ENCODE measurements around the gene SLC24A3. TPM values are rescaled to one million over a fixed set of nuclear protein-coding genes. Genes with fewer than 3 reads are reported as not detected.

SLC24A3 gene
- total RNA-seq, 1 donor from 2014 or later, result 0.96 TPM

DNA sequence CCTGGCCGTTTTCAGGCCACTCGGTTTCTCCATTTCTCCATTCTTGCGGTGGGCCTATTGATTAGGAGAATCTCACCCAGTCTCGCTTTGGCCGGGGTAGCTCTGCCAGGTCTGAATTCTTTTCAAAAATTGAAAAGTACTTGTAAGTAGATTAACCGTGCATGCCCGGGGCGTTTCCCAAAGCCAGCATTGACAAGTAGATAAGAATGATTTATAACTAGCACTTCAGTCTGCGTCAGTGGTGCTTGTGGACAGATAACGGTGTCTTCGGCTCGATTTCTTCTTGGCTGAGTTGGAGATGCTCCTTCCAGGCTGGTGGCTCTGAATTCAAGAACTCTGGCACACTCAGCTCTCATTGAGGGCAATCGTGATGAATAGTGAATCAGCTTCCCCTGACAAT, 29.0 kb downstream of the SLC24A3 start:
- Mint-ChIP-seq H3K4me1 (ENCODE audit: low read depth) (peaks cover 1% of the 10 kb centered on the region), H3K4me3 (ENCODE audit: low read depth) (no peak overlapping the region), H3K27ac (no peak overlapping the region), H3K9me3 (ENCODE audit: low read depth) (no peaks in the 10 kb centered on the region), H3K27me3 (peaks cover 15% of the 10 kb centered on the region), H3K36me3 (ENCODE audit: insufficient read depth) (no peaks in the 10 kb centered on the region)
- DNase-seq (ENCODE audit: low spot score, unreplicated experiment), result no peak
- TF ChIP-seq CTCF (IDR thresholded peaks at IDR 0.05; ENCODE audit: unreplicated experiment), result no peak

GRCh38 chr20:19244291-19244690, 31.8 kb downstream of the SLC24A3 start:
- H3K36me3 Mint-ChIP-seq (ENCODE audit: insufficient read depth), result no peaks in the 10 kb centered on the region
- H3K27me3 Mint-ChIP-seq, result peaks cover 15% of the 10 kb centered on the region
- no peak overlapping the region for H3K27ac Mint-ChIP-seq
- no peak for DNase-seq (ENCODE audit: low spot score, unreplicated experiment)
- H3K4me1 Mint-ChIP-seq (ENCODE audit: low read depth), result peaks cover 1% of the 10 kb centered on the region
- TF ChIP-seq CTCF (IDR thresholded peaks at IDR 0.05; ENCODE audit: unreplicated experiment), result no peak
- H3K9me3 Mint-ChIP-seq (ENCODE audit: low read depth), result no peaks in the 10 kb centered on the region
- no peak overlapping the region for H3K4me3 Mint-ChIP-seq (ENCODE audit: low read depth)

DNA sequence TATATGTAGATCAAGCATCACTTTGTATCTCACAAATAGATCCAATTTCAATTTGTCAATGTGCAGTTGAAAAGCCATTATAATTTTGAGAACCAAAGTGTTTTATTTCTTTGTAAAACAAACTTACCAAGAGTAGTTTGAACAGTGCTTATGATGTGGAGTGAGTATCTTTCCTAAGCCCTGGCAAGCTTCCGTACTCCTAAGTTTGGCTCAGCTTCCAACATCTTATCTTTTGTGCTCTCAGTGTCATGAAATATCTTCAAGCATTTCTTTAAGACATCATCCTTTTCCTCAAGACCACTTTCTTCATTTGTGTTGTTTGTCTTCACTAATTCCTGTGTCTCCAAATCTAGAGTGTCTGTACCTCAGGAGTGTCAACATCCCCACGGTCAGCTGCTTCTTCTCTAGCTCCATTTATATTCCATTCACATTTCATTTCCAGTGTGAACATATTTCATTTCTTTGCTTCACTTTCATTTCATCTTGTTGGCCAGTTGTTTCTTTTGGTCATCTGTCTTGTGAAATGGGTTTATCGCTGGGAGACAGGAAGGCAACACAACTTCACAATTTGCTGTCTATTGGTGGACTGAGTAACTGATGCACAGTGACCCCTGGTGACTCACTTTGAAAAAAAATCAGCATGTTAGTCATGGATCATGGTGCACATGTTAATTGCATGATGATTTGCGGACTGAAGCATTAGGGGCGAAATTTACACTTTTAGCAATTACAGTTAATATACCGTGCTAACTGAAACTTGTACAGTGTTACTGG, 36.9 kb downstream of the SLC24A3 start:
- Mint-ChIP-seq H3K27me3 (peaks cover under 1% of the 10 kb centered on the region), H3K36me3 (ENCODE audit: insufficient read depth) (no peaks in the 10 kb centered on the region), H3K4me1 (ENCODE audit: low read depth) (peaks cover 2% of the 10 kb centered on the region)

GRCh38 chr20:19250346-19250745, 37.9 kb downstream of the SLC24A3 start:
- Mint-ChIP-seq H3K27ac (no peak overlapping the region), H3K9me3 (ENCODE audit: low read depth) (no peaks in the 10 kb centered on the region), H3K36me3 (ENCODE audit: insufficient read depth) (no peaks in the 10 kb centered on the region), H3K27me3 (no peaks in the 10 kb centered on the region), H3K4me3 (ENCODE audit: low read depth) (no peak overlapping the region), H3K4me1 (ENCODE audit: low read depth) (peaks cover 2% of the 10 kb centered on the region)
- no peak for DNase-seq (ENCODE audit: low spot score, unreplicated experiment)
- TF ChIP-seq CTCF (IDR thresholded peaks at IDR 0.05; ENCODE audit: unreplicated experiment), result no peak

More for the DNA sequence above, 36.9 kb downstream of the SLC24A3 start:
- no peak overlapping the region for H3K27ac Mint-ChIP-seq
- no peaks in the 10 kb centered on the region for H3K9me3 Mint-ChIP-seq (ENCODE audit: low read depth)
- no peak for DNase-seq (ENCODE audit: low spot score, unreplicated experiment)
- TF ChIP-seq CTCF (IDR thresholded peaks at IDR 0.05; ENCODE audit: unreplicated experiment), result no peak
- no peak overlapping the region for H3K4me3 Mint-ChIP-seq (ENCODE audit: low read depth)

GRCh38 chr20:19251506-19251905, 39.1 kb downstream of the SLC24A3 start:
- no peaks in the 10 kb centered on the region for H3K36me3 Mint-ChIP-seq (ENCODE audit: insufficient read depth)
- H3K9me3 Mint-ChIP-seq (ENCODE audit: low read depth), result no peaks in the 10 kb centered on the region
- H3K4me1 Mint-ChIP-seq (ENCODE audit: low read depth), result peaks cover 2% of the 10 kb centered on the region
- no peak for DNase-seq (ENCODE audit: low spot score, unreplicated experiment)
- no peak overlapping the region for H3K4me3 Mint-ChIP-seq (ENCODE audit: low read depth)
- TF ChIP-seq CTCF (IDR thresholded peaks at IDR 0.05; ENCODE audit: unreplicated experiment), result no peak
- H3K27me3 Mint-ChIP-seq, result no peaks in the 10 kb centered on the region
- H3K27ac Mint-ChIP-seq, result no peak overlapping the region
